Measurements from ENCODE around the gene ZBED3.

DNA sequence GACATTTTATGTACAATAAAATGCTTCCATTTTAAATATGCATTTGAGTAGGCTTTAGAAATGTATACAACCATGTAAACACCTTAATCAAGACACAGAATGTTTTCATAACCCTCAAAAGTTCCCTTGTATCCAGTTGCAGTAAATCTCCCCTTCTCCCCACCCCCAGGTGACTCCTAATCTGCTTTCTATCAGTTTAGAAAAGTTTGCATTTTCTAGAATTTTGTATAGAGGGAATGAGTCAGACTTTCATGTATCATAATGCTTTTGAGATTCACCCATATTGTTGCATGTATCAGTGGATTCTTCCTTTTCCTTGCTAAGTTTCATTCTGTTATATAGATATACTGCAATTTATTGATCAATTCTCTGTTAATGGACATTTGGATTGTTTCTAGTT is 17.7 kb upstream of the ZBED3 start:
- TF ChIP-seq EZH2phosphoT487 (IDR thresholded peaks at IDR 0.05; ENCODE audit: borderline replicate concordance, low read length) (no peak), EZH2 (IDR thresholded peaks at IDR 0.05; ENCODE audit: low read length, unreplicated experiment) (no peak)
- TF ChIP-seq, protein P1, sequence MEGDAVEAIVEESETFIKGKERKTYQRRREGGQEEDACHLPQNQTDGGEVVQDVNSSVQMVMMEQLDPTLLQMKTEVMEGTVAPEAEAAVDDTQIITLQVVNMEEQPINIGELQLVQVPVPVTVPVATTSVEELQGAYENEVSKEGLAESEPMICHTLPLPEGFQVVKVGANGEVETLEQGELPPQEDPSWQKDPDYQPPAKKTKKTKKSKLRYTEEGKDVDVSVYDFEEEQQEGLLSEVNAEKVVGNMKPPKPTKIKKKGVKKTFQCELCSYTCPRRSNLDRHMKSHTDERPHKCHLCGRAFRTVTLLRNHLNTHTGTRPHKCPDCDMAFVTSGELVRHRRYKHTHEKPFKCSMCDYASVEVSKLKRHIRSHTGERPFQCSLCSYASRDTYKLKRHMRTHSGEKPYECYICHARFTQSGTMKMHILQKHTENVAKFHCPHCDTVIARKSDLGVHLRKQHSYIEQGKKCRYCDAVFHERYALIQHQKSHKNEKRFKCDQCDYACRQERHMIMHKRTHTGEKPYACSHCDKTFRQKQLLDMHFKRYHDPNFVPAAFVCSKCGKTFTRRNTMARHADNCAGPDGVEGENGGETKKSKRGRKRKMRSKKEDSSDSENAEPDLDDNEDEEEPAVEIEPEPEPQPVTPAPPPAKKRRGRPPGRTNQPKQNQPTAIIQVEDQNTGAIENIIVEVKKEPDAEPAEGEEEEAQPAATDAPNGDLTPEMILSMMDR (conservative IDR thresholded peaks at IDR 0.05; ENCODE audit: low read depth, low read length): no peak

All from PC-3 (cell line).